Measurements from ENCODE around the gene BAIAP3. TPM values are rescaled to one million over a fixed set of nuclear protein-coding genes. Genes with fewer than 3 reads are reported as not detected.

Gene BAIAP3
- total and polyA plus RNA-seq, 10 of the 15 experiments (the other 5 are each of a cell fraction or from before 2014, with no cell fraction given): 0.03 to 0.56 (median 0.17) TPM; not detected in 3

GRCh38 chr16:1308977-1309885 is 24.2 kb upstream of the BAIAP3 start, which contains the start of gene UBE2I (continued):
- no peak for TF ChIP-seq CUX1 (IDR thresholded peaks at IDR 0.05; ENCODE audit: insufficient replicate concordance, low read depth, low read length)
- peak; percentile 98 for TF ChIP-seq STAT1 (conservative IDR thresholded peaks at IDR 0.05)
- TF ChIP-seq MEF2A (IDR thresholded peaks at IDR 0.05; ENCODE audit: insufficient read depth, low read depth, low read length): no peak
- no peak for TF ChIP-seq ZNF622 (IDR thresholded peaks at IDR 0.05)
- TF ChIP-seq ZNF207 (IDR thresholded peaks at IDR 0.05; ENCODE audit: borderline replicate concordance): peak; percentile 99
- peak; percentile 65; the same call in 1 of the 2 replicates for TF ChIP-seq ZBTB4 (CRISPR knock-in tag; IDR thresholded peaks at IDR 0.05)
- peak; percentile 47 for TF ChIP-seq SKIL (IDR thresholded peaks at IDR 0.05; ENCODE audit: low read depth, poor library complexity, severe bottlenecking)
- TF ChIP-seq SPI1 (IDR thresholded peaks at IDR 0.05; ENCODE audit: borderline replicate concordance, insufficient read depth, low read depth, low read length): no peak; the same call in 1 of the 2 replicates
- no peak for TF ChIP-seq RFX5 (IDR thresholded peaks at IDR 0.05; ENCODE audit: low read depth, low read length)
- TF ChIP-seq ZNF592 (IDR thresholded peaks at IDR 0.05): no peak
- no peak for TF ChIP-seq EP300 (IDR thresholded peaks at IDR 0.05; ENCODE audit: borderline replicate concordance in 1 of 2, control insufficient read depth in 1 of 2, low read depth in 2 of 2, low read length in 2 of 2)
- TF ChIP-seq STAT3 (IDR thresholded peaks at IDR 0.05; ENCODE audit: low read depth, low read length): no peak
